ENCODE results near the gene DPP7.

The DPP7 gene

GRCh38 chr9:137079401-137079787 lies 35.1 kb downstream of the DPP7 start:
- peaks cover 10% of the 10 kb centered on the region for H3K27me3 ChIP-seq (ENCODE audit: insufficient read depth, poor library complexity, severe bottlenecking)
- H3K4me3 ChIP-seq (replicated peaks; ENCODE audit: insufficient read depth, low read length) = no peak overlapping the region
- no peak for DNase-seq (ENCODE audit: low read depth in 1 of 2, low spot score in 1 of 2)
- no peak for TF ChIP-seq REST (IDR thresholded peaks at IDR 0.05; ENCODE audit: insufficient replicate concordance, low read depth)
- no peak for TF ChIP-seq POLR2AphosphoS5 (IDR thresholded peaks at IDR 0.05; ENCODE audit: low read depth)
- TF ChIP-seq GABPA (IDR thresholded peaks at IDR 0.05; ENCODE audit: low read depth) = no peak
- no peak for TF ChIP-seq CTCF (IDR thresholded peaks at IDR 0.05; ENCODE audit: insufficient read depth, low read length)
- no peak for TF ChIP-seq SPI1 (IDR thresholded peaks at IDR 0.05; ENCODE audit: borderline replicate concordance, low read depth)
- H3K27ac ChIP-seq (replicated peaks) = no peak overlapping the region

- TF ChIP-seq REST (IDR thresholded peaks at IDR 0.05; ENCODE audit: insufficient replicate concordance, low read depth) (no peak), GABPA (IDR thresholded peaks at IDR 0.05; ENCODE audit: low read depth) (no peak), POLR2AphosphoS5 (IDR thresholded peaks at IDR 0.05; ENCODE audit: low read depth) (no peak), SPI1 (IDR thresholded peaks at IDR 0.05; ENCODE audit: borderline replicate concordance, low read depth) (no peak), CTCF (IDR thresholded peaks at IDR 0.05; ENCODE audit: insufficient read depth, low read length) (no peak)
- Histone ChIP-seq H3K27ac (replicated peaks) (no peak overlapping the region), H3K27me3 (ENCODE audit: insufficient read depth, poor library complexity, severe bottlenecking) (peaks cover 10% of the 10 kb centered on the region), H3K4me3 (replicated peaks; ENCODE audit: insufficient read depth, low read length) (no peak overlapping the region)
- DNase-seq (ENCODE audit: low read depth in 1 of 2, low spot score in 1 of 2) = no peak
Observed at GRCh38 chr9:137078701-137079400, 35.7 kb downstream of the DPP7 start.

- Histone ChIP-seq H3K27me3 (ENCODE audit: insufficient read depth, poor library complexity, severe bottlenecking) (peaks cover 10% of the 10 kb centered on the region), H3K4me3 (replicated peaks; ENCODE audit: insufficient read depth, low read length) (peak overlapping the region; percentile 60), H3K27ac (replicated peaks) (no peak overlapping the region)
- DNase-seq (ENCODE audit: low read depth in 1 of 2, low spot score in 1 of 2) = no peak
- no peak for TF ChIP-seq POLR2AphosphoS5 (IDR thresholded peaks at IDR 0.05; ENCODE audit: low read depth)
- TF ChIP-seq GABPA (IDR thresholded peaks at IDR 0.05; ENCODE audit: low read depth) = no peak
- TF ChIP-seq SPI1 (IDR thresholded peaks at IDR 0.05; ENCODE audit: borderline replicate concordance, low read depth) = no peak
- TF ChIP-seq REST (IDR thresholded peaks at IDR 0.05; ENCODE audit: insufficient replicate concordance, low read depth) = no peak
- TF ChIP-seq CTCF (IDR thresholded peaks at IDR 0.05; ENCODE audit: insufficient read depth, low read length) = no peak
Observed at GRCh38 chr9:137077758-137078693, 36.5 kb downstream of the DPP7 start.

All from HL-60 (cell line).